HL-60 (cell line): ENCODE data around the gene LGR6.

Experiments
- DNase-seq, 2 experiments: peaks; one replicate each; pipeline ENCODE4 v3.0.0-alpha.2; 2010 to 2020; ENCODE audit warnings: low read depth in 1 of 2, low spot score in 1 of 2
- H3K27ac ChIP-seq: fragments of 250-450 bp; sonication (Bioruptor Pico); replicated peaks from 2 replicates; pipeline ENCODE4 v1.5.1; 2020; ENCODE audit warnings: mild to moderate bottlenecking, moderate library complexity
- H3K27me3 ChIP-seq: fragments of 250-450 bp; sonication (Bioruptor Pico); 2 replicates; pipeline ENCODE4 v1.5.1; 2021; ENCODE audit warnings: mild to moderate bottlenecking, moderate library complexity; ENCODE audit not compliant: insufficient read depth, poor library complexity, severe bottlenecking
- H3K4me3 ChIP-seq: replicated peaks from 2 replicates; pipeline ENCODE4 v1.5.1; 2011; ENCODE audit warnings: mild to moderate bottlenecking, control low read depth, low read length; ENCODE audit not compliant: insufficient read depth
- CTCF ChIP-seq: IDR thresholded peaks from one replicate; pipeline ENCODE4 v1.5.1; 2011; ENCODE audit warnings: low read length, control low read depth, inconsistent platforms; ENCODE audit not compliant: insufficient read depth
- GABPA ChIP-seq: IDR thresholded peaks from 2 replicates; pipeline ENCODE4 v1.6.1; 2012; ENCODE audit warnings: low read depth
- POLR2AphosphoS5 ChIP-seq: IDR thresholded peaks from 2 replicates; pipeline ENCODE4 v1.6.1; 2012; ENCODE audit warnings: low read depth
- REST ChIP-seq: IDR thresholded peaks from 2 replicates; pipeline ENCODE4 v1.6.1; 2012; ENCODE audit warnings: low read depth; ENCODE audit not compliant: insufficient replicate concordance
- SPI1 ChIP-seq: IDR thresholded peaks from 2 replicates; pipeline ENCODE4 v1.6.1; 2012; ENCODE audit warnings: low read depth, mild to moderate bottlenecking, borderline replicate concordance

LGR6 gene

GRCh38 chr1:202225131-202225530 is 31.5 kb downstream of the LGR6 start:
- no peak for DNase-seq
- Histone ChIP-seq H3K27ac (no peak overlapping the region), H3K4me3 (no peak overlapping the region), H3K27me3 (peaks cover 10% of the 10 kb centered on the region)
- TF ChIP-seq POLR2AphosphoS5 (no peak), SPI1 (no peak), CTCF (no peak), REST (no peak)

GRCh38 chr1:202227053-202227672 is 33.6 kb downstream of the LGR6 start:
- Histone ChIP-seq H3K4me3 (no peak overlapping the region), H3K27me3 (peaks cover 12% of the 10 kb centered on the region), H3K27ac (no peak overlapping the region)
- no peak for DNase-seq
- TF ChIP-seq GABPA = no peak
- no peak for TF ChIP-seq CTCF
- no peak for TF ChIP-seq REST
- no peak for TF ChIP-seq POLR2AphosphoS5
- no peak for TF ChIP-seq SPI1

GRCh38 chr1:202227997-202228401 is 34.4 kb downstream of the LGR6 start:
- Histone ChIP-seq H3K27me3 (peaks cover 12% of the 10 kb centered on the region), H3K4me3 (no peak overlapping the region), H3K27ac (no peak overlapping the region)
- TF ChIP-seq REST (no peak), POLR2AphosphoS5 (no peak), GABPA (no peak), SPI1 (no peak), CTCF (no peak)
- DNase-seq = no peak
